ENCODE measurements around the gene CSNK2B. TPM values are rescaled to one million over a fixed set of nuclear protein-coding genes. Genes with fewer than 3 reads are reported as not detected.
A peak's percentile ranks its signal among the peaks of the same experiment; 100 is the strongest.

Gene CSNK2B
- total and polyA plus RNA-seq, 2 donors from 2014 or later: 130 to 270 TPM

- H3K9me3 ChIP-seq (ENCODE audit: control insufficient read depth in 2 of 3, insufficient read depth in 1 of 3, low read length in 3 of 3): no peaks in the 10 kb centered on the region
- TF ChIP-seq CTCF (IDR thresholded peaks at IDR 0.05; ENCODE audit: borderline replicate concordance, extremely low read depth, insufficient read depth): no peak
- H3K36me3 ChIP-seq (ENCODE audit: control insufficient read depth in 2 of 3, insufficient read depth in 3 of 3, low read length in 3 of 3): peaks cover 0 to 2% (median 0%) of the 10 kb centered on the region in 3 donors
- no peaks in the 10 kb centered on the region for H3K27me3 ChIP-seq (ENCODE audit: control insufficient read depth, insufficient read depth, low read length)
- intact Hi-C loops (cut with DNase I): no loop called here
- H3K27ac ChIP-seq (ENCODE audit: low read depth in 2 of 2, low read length in 2 of 2): no peak overlapping the region
- H3K4me1 ChIP-seq (ENCODE audit: control insufficient read depth in 2 of 3, insufficient read depth in 2 of 3, low read depth in 1 of 3, low read length in 3 of 3): peaks cover 3 to 6% (median 4%) of the 10 kb centered on the region in 3 donors
- H3K4me3 ChIP-seq (ENCODE audit: low read length in 3 of 3): no peak overlapping the region
- no peak for FAIRE-seq
- DNase-seq: no peak
- no peak overlapping the region for H3K9ac ChIP-seq (ENCODE audit: low read length in 3 of 3)
Measured at GRCh38 chr6:31677955-31678354, 12.1 kb downstream of the CSNK2B start.

DNA sequence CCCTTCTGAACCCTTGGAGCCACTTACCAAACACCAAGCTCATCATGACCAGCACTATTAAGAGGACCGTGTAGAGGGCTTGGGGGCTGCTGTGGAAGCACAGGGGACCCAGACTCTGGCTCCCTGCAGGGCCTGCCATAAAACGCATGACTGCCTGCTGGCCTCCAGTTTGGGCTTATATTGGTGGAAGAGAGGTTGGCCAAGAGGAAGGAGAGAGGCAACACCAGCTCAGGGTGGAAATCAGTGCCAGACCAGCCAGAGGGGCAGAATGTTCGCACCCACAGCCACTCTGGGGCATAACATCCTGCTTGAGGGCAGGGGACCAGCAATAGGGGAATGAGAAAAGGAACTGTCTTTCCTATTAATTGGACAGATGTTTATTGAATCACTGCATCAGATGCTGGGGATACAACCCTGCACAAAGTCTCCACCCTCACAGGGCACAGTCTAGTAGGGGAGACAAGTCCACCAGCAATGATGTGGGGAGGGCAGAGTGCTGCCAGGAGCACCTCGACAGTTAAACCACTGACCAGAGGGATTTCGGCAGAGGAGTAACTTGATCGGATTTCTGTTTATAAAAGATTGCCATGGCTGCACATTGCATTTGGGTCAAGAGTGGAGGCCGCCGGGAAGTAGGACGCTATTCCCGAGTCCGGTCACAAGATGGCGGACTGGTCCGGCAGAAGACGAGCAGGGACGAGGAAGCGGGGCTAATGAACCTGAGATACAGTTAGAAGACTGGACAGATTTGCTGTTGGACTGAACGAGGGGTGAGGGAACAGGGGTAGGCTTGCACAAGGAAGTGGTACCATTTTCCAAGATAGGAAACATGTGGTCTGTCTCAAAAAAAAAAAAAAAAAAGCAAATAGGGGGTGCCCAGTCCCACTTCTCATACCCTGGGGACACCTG is 14.6 kb downstream of the CSNK2B start, which contains the start of gene LY6G5C:
LY6G5C (minus strand) TSS at position 842 of the 909 bp plus-strand sequence; CDS start at position 148, 694 bp downstream.
- Histone ChIP-seq H3K9me3 (ENCODE audit: control insufficient read depth in 2 of 3, insufficient read depth in 1 of 3, low read length in 3 of 3) (no peaks in the 10 kb centered on the region), H3K27me3 (ENCODE audit: control insufficient read depth, insufficient read depth, low read length) (no peaks in the 10 kb centered on the region), H3K36me3 (ENCODE audit: control insufficient read depth in 2 of 3, insufficient read depth in 3 of 3, low read length in 3 of 3) (no peaks in the 10 kb centered on the region), H3K27ac (ENCODE audit: low read depth in 2 of 2, low read length in 2 of 2) (peak within 1 kb of the TSS; percentile 76), H3K4me1 (ENCODE audit: control insufficient read depth in 2 of 3, insufficient read depth in 2 of 3, low read depth in 1 of 3, low read length in 3 of 3) (peaks cover 3 to 8% (median 4%) of the 10 kb centered on the region in 3 donors), H3K4me3 (ENCODE audit: low read length in 3 of 3) (peak within 1 kb of the TSS; percentile 61 to 76 (median 71)), H3K9ac (ENCODE audit: low read length in 3 of 3) (peak within 1 kb of the TSS; percentile 51 to 81 (median 57))
- TF ChIP-seq CTCF (IDR thresholded peaks at IDR 0.05; ENCODE audit: borderline replicate concordance, extremely low read depth, insufficient read depth): peak; percentile 83
- DNase-seq (peak; percentile 91 to 95 (median 93)), FAIRE-seq (no peak)
- intact Hi-C loops (cut with DNase I): no loop called here

DNA sequence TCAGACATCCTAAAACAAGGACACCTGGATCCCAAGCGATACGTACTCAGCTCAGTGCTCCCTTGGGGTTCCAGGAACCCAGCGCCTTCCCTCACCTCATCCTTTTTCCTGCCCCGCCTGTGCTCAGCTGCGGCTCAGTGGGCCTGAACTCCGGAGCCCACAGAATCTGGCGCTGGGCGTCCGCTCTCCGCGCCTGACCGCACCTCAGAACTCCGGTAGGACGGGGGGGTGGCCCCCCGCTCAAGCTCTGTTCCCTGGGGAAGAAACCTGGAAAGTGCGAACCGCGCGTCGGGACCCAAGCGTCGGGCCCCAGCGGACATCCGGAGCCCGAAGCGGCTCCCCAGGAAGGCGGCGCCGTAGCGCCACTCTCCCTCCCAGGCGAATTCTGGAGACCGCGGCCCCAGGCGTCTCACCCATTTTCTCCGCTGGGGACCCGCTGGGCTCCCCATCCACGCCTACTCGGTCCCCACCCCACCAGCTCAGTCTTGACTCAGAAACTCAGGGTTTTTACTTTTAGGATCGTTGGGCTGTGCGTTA is 15.3 kb downstream of the CSNK2B start:
- H3K9me3 ChIP-seq (ENCODE audit: control insufficient read depth in 2 of 3, insufficient read depth in 1 of 3, low read length in 3 of 3): no peaks in the 10 kb centered on the region
- peaks cover 3 to 8% (median 4%) of the 10 kb centered on the region in 3 donors for H3K4me1 ChIP-seq (ENCODE audit: control insufficient read depth in 2 of 3, insufficient read depth in 2 of 3, low read depth in 1 of 3, low read length in 3 of 3)
- no peaks in the 10 kb centered on the region for H3K27me3 ChIP-seq (ENCODE audit: control insufficient read depth, insufficient read depth, low read length)
- H3K27ac ChIP-seq (ENCODE audit: low read depth in 2 of 2, low read length in 2 of 2): peak overlapping the region; percentile 76
- DNase-seq (peak; percentile 73 to 93 (median 84)), FAIRE-seq (no peak)
- intact Hi-C loops (cut with DNase I): no loop called here
- H3K4me3 ChIP-seq (ENCODE audit: low read length in 3 of 3): peak overlapping the region; percentile 61 to 76 (median 71)
- TF ChIP-seq CTCF (IDR thresholded peaks at IDR 0.05; ENCODE audit: borderline replicate concordance, extremely low read depth, insufficient read depth): peak; percentile 4
- peak overlapping the region; percentile 51 to 81 (median 57) for H3K9ac ChIP-seq (ENCODE audit: low read length in 3 of 3)
- H3K36me3 ChIP-seq (ENCODE audit: control insufficient read depth in 2 of 3, insufficient read depth in 3 of 3, low read length in 3 of 3): no peaks in the 10 kb centered on the region
